SW480 (cell line): ENCODE measurements around the gene PNPLA8.
A peak's percentile ranks its signal among the peaks of the same experiment; 100 is the strongest.
"Not testable (repeated sequence)": the region's sequence is repeated elsewhere in the genome, so short reads cannot be mapped to it uniquely, and the experiment has no call there.

Source experiments
- DNase-seq: peaks from one replicate; pipeline ENCODE4 v3.0.0-alpha.2; 2016; ENCODE audit warnings: low spot score

Gene PNPLA8

DNA sequence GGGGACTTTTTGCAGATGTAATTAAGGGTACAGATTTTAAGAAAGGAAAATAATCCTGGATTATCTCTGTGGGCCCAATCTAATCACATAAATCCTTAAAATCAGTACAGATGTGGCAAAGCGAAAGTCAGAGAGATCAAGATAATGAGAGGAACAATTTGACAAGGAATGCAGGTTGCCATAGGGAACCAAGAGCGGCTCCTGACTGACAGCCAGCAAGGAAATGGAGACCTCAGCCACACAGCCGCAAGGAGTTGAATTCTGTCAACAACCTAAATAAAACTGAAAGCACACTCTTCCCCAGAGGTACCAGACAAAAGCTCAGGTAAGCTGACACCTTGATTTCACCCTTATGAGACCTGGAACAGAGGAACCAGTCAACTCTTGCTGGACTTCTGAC is 3.4 kb upstream of the PNPLA8 start:
- no peak for DNase-seq

DNA sequence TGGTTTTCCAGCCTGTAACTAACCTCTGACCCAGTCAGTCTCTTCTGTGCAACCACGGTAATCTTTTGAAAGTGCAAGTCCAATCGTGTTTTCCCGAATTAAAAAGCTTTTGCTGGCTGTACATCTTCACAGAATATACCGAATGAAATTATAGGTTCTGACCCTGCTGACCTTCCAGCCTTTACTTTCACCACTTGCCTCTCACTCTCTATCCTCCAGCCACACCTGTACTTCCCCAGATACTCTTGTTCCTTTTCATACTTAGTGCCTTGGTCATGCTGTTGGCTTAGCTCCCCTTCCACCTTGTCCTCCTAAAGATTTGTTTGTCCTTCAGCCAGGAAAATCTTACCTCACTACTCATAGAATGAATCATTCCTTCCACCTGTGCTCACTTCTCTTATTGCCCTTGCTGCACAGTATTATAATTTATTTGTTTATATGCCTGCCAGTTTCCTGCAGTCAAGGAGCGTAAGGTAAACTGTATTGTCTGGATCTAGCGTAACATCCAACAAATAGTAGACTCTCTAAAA is 2.3 kb upstream of the PNPLA8 start:
- DNase-seq: no peak

DNA sequence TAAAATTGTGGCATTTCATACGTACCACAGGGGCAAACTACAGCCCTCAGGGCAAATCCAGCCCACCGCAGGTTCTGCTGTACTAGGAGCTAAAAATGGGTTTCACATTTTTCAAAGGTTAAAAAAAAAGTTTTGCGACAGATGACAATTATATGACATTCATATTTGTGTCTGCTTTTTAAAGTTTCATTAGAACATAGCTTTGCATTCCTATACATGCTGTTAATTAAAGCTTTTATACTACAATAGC is 758 bp upstream of the PNPLA8 start:
- DNase-seq: no peak

DNA sequence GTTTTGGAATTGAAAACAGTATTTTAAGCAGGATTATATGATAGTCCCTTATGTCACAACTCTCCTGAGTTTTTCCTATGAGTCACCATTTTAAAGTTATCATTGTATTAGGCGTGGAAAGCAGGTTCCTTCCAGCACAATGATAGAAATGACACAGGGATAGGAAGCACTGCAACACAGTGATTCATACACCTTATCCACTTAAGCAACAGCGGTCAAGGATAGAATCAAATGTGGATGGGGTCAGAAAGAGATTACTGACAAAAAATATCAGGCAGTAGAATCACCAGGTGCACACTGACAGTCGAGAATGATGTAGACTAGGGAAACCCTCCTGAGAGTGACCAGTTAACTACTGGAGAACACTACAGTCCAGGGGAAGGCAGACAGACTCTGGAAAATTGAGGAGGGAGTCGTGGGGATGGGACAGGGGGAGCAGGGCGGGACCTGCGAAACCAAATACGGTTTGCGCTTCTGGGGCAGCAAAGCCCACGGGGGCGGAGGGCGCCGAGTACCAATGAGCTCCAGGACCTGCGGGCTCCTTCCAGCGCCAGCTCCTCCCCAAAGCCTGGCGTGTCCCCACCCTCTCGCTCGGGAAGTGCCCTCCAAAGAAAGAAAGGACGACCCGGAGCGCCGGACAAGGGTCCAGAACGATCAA is 479 bp downstream of the PNPLA8 start:
- peak; percentile 78 for DNase-seq

DNA sequence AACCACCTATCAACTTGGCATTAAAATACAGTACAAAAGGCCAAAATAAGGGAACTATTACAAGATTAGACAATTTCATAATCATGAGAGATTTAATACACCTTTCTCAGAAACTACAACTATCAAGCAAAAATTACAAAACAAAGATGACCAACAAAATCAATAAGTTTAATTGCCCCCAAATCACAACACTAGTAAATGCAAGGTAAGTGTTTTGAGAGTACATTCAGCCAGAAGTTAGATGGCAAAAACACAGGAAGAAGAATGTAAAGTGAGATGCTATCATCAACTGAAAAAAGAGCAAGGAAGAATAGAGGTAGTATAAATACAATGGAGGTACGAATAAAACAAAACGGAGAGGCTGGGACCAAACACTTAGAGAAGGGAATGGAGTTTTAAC is 3.2 kb downstream of the PNPLA8 start:
- DNase-seq: no peak

DNA sequence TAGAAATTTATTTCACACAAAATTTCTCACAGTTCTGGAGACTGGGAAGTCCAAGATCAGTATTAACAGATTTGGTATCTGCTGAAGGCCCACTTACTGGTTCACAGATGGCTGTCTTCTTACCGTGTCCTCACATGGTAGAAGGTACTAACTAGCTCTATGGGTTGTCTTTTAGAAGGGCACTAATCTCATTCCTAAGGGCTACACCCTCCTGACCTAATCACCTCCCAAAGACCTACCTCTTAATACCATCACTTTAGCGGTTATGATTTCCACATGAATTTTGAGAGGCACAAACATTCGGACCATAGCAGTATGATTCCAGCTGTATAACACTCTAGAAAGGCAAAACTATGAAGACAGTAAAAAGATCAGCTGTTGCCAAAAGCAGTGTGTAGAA is 8.0 kb downstream of the PNPLA8 start:
- DNase-seq: no peak

DNA sequence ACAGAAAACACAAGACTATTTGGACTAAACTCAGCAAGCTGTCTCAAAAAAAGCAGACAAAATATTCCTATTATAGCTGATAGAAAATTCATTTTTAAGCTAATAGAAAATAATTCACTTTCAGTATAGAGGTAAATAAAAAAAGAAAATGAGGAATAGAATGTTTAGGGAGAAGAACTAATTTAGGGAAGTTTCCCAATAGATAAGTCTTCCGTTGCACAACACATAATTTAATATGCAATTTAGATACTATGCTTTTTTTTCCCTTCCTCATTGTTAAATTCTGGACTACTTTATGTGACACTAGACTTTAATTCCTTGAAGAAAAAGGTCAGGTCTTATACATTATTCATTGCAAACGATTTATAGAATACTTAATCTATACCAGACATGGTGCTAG is 10.3 kb downstream of the PNPLA8 start:
- no peak for DNase-seq

DNA sequence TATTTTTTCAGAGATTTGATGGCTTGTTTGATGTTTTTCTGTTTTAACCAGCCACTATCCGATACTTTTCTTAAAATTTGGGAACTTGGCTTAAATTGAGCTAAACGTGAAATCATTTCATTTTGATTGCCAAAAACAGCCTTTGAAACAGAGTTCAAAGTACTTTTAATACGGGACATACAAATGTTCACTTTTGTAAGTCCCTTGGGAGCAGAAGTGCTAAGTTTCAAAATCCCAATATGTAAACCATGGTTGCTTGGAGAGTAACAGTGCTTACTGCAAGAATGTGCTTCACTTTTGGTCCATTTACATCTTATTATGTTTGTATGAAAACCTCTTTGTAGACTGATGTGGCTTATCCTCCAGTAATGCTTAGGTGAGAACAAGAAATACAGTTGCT is 10.9 kb downstream of the PNPLA8 start:
- DNase-seq: no peak

DNA sequence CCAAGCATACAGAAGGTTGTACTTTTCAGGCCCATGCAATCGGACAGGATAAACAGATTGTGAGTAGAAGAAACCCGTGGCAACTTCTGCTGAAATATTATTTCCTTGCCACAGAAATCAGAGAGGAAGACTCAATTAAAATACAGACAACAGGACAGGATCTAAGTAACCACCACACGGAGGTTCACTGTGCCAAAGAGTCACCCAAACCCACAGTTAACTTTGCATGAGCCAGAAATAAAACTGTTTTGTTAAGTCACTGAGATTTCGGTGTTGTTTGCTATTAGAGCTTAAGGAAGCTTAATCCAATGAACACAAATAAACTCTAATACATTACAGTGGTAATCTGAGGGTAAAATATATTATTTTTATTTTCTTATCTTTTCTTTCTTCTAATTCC is 14.0 kb downstream of the PNPLA8 start:
- no peak for DNase-seq

DNA sequence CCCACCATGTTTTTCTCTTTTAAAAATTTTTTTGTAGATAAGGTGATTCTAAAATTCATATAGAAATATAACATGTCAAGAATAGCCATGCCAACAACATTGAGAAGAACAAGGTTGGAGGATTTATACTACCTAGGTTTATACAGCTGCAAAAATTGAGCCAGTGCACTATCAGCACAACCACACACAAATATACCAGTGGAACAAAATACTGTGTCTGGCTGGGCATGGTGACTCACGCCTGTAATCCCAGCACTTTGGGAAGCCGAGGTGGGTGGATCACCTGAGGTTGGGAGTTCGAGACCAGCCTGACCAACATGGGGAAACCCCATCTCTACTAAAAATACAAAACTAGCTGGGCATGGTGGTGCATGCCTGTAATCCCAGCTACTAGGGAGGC is 21.4 kb downstream of the PNPLA8 start:
- not testable (repeated sequence) for DNase-seq

DNA sequence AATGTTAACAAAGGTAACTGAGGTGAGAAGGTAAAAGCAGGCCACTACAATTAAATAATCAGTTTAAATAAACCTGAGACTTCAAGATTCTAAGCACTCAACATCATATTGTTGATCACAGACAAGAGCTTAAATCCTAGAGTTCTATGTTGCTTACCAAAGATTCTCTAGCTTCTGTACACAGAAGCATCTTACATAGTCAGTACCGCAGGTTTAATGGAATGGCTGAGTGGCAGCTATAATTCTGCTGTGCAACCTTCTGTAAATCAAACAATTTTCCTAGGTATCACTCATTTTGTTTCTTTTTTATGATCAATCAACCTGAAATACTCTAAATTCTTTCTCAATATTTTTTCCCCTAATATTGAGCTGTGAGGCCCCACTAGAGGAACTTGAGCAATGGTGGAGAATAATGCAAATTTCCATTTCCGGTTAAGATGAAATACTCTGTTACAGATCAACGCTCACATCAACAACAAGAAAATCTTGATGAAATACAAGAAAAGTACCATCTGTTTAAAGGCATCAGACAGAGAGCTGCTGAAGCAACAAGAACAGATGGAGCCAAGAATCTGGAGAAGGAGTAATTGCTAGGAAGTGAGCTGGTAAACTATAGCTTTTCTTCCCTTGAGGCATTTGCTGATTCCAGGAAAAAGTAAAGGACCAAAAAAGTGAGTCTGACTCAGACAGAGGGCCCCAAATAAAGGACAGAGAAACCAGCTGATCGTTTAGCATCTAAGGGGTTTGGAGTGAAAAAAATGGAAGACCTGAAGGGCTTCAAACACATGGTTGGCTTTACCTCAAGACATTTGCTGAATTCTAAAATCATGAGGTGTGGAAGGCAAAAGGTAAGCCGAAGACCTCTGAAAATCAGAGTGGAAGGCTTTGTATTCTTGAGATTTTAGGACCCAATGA is 22.6 kb downstream of the PNPLA8 start:
- no peak for DNase-seq

DNA sequence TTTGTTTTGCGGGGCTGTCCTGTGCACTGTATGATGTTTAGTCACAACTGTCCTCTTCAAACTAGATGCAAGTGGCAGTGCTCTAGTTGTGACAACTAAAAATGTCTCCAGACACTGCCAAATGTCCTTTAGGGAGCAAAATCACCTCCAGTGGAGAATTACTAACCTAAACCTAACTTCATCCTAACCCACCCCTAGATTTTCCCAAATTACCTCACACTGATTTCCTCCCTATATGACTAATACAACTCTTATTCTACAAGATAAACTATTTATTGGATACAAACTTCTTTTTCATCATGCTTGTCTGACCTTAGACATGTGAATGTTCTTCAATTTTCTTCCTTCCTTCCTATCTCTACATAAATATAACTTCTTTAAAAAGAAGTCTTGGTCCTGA is 26.4 kb downstream of the PNPLA8 start:
- no peak for DNase-seq

DNA sequence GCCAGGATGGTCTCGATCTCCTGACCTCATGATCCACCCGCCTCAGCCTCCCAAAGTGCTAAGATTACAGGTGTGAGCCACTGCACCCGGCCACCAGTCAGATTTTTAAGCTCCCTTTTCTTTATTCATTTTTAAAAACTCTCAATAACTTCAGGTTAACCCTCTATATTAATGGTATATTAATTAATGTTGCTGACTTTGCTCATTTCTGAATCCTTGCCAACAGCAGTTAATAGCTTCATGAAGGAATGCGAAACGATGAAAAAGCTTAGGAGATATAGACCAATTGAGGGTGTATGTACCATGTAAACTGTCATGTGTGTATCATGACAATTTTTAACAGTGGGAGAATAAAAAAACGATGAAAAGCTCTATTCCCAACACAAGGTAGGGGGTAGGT is 27.5 kb downstream of the PNPLA8 start:
- DNase-seq: no peak

DNA sequence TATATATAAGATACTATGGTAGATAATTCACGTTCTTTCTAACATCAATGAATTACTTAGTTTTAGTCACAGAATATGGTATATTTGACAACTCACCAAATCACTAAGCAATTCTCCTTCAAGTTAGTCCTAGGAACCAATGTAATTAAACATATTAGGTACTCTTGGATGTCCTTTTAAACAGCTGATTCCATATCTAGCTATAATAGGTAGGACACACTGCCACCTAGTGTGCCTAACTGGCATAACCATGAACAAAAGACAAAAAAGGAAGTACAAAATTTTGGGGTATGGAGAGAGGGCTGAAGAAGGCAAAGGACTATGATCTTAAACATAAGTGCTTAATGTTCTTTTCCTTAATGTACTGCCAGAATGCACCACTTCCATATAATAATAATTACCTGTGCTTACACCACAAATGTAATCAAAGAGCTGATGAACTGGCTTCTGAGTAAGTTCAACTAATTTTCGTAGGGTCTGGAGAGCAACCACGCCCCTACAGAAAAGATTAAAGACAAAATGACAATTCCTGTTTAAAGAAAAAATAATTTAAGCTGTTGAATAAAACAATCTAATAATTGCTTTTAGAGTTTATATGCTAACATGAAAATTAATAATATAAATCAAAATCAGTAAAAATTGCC is 28.7 kb downstream of the PNPLA8 start:
- DNase-seq: peak; percentile 60

DNA sequence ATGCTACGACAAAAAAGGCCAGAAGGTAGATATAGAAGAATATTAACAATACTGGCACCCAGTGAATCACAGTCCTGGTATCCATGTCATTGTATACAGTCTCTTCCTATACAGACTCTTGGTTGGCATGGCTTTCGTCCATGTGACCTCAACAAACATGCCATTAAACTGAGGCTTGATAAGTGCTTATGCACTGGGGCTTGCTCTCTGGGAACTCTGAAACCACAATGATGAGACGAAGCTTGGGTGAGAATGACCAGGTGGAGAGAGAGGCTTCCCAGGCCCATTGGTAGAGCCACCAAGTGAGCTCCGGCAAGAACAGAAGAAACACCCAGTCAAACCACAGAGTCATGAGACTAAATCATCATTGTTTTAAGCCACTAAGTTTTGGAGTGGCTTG is 33.2 kb downstream of the PNPLA8 start:
- peak; percentile 57 for DNase-seq

DNA sequence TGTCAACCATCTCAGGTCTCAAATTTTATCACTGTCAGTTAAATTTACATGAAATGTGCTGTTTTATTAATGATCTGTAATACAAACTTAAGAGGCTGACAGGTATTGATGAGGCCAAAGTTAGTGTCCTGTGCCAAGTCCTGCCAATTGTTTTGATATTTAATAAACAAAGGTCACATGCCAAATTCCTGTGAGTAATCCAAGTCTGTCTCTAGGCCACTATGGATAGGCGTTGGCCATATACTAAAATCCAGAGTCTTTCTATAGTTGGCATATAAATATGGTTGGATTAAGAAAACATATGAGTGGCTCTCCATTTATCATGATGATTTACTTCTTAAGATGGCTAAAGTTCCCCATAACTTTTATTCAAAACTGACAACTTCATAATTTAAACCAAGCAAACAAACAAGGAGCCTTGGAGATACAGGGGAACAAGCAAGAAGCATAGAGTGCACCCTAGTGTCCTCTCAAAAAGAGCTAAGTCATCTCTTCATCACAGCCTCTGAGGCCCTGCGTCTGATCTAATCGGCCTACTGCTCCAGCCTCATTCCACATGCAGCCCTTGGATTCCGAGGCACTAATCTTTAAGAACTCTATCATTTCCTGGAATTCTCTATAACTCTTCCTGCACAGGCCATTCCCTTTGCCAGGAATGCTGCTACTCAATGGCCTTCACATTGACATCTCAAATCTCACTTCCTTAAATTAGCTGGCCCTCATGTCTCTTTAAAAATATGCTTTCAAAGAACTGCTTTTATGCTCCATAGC is 37.0 kb downstream of the PNPLA8 start:
- DNase-seq: no peak

DNA sequence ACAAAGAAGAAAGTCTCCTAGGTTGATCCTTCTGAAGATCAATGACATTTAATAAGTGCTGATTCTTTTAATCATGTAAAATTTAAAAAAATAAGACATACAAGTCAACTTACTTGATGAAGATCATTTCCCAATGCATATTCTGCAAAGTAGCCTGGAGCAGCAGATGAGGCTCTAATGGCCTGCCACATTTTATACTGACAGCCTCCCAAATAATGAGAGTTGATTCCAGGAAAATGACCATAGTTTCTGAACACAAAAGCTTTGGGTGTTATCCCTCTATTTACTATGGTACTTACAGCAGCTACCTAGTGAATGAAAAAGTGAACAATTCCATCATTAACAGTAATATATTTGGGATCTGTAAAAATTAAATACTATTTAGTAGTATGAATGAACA is 38.3 kb downstream of the PNPLA8 start:
- no peak for DNase-seq

DNA sequence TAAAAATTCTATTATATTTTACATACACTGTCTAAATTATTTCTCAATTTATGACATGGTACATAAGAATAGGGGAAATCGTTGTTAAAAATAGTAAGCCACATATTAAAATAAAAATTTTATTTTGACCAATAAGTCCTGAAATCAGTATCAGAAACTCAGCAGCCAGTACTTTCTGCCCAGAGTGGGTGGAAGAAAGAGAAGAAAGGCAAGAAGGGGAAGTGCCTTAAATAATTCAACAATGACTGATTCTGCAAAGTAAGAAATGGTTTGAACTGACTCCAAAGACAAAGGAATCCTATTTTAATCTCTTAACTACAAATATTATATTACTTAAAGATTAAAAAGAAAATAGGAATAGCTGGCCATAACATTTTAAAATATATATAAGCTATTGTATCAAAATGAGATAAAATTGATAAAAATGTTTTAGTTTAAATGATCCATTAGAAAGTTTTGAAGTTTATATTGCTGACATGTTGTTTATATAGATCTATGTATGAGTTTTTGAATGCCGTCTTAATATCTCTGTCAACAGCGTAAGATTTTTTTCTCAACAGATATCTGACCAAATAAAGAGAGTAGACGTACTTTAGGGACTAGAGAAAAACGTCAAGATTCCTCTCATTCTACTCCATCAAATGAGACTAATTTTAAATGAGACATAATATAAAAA is 39.5 kb downstream of the PNPLA8 start:
- no peak for DNase-seq

DNA sequence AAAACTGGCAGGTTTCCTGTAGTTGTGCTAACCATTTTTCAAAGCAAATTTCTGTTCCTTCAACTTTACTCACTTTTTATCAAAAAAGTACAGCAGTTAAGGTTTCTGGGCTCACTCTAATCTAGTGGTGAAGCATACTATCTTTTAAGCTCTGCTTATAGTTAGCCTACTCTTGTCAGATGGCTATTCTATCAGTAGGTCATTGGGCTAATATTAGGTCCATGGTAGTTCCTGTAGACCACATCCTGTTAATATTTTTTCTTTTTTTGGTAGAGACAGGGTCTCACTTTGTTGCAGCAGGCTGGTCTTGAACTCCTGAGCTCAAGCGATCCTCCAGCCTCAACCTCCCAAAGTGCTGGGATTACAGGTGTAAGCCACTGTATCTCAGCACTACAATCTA is 41.8 kb downstream of the PNPLA8 start:
- no peak for DNase-seq

DNA sequence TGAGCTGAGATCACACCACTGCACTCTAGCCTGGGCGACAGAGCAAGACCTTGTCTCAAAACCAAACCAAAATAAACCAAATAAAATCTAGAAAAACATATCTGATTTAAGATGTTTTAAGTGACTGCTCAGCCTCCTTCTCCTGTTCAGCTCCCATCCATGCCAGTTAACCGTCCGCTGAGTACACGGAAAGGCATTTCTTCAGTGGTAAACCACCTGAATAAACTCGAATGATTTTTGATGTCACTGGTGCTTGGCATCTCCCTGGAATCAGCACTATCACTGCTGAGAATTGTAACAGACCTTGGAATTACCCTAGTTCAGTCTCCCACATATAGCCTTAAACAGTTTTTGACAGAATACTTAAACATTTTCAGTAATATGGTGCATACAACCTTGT is 45.6 kb downstream of the PNPLA8 start:
- no peak for DNase-seq

DNA sequence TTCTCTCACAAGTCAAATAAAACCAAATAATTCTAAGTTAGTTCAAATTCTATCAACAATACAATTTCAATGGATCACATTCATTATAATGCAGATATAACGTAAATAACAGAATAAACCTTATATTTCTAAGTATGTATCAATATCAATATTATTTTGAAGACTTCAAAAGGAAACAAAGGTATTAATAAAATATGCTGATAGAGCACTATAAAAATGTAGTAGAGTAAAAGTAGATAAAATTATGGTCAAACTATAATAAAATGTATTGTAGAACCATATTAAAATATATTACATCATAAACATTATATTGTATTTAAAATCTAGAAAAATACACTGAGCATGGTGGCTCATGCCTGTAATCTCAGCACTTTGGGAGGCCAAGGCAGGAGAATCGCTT is 46.2 kb downstream of the PNPLA8 start:
- DNase-seq: no peak

DNA sequence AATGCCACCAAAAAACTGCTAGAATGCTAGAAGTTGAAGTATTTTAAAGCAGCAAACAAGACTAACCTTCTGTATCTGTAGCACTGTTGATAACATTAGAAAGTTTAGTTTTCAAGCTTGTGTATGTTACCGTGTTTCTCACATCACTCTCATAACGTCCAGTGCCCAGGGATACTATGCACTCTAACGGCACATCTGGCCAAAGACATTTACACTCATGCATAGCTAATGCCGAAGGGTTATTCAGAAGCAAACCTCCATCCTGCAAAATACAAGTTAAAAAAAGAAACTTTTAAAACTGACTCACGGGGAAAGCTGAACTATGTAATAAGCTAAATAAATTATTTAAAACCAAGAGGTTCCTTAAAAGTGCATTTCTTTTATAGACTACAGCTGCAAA is 46.8 kb downstream of the PNPLA8 start:
- no peak for DNase-seq
